ENCODE data around the gene SDK1.

GRCh38 chr7:3551536-3551935 is 250.5 kb downstream of the SDK1 start:
- TF ChIP-seq POLR2A (IDR thresholded peaks at IDR 0.05), result no peak
- TF ChIP-seq CTCF (IDR thresholded peaks at IDR 0.05), result no peak

All from uterus (tissue), 2 donors.